GM12872 (cell line): ENCODE measurements around the gene SNAPC5.

Experiments used
- CTCF ChIP-seq: IDR thresholded peaks from 3 replicates; pipeline ENCODE4 v1.5.1; 2011; ENCODE audit warnings: low read depth, mild to moderate bottlenecking, low read length, moderate library complexity; ENCODE audit not compliant: insufficient read depth

SNAPC5 gene, protein sequence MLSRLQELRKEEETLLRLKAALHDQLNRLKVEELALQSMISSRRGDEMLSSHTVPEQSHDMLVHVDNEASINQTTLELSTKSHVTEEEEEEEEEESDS

GRCh38 chr15:66497502-66498455 lies at the start of gene SNAPC5:
Gene SNAPC5, minus strand, starts transcription at chr15:66497762. Its CDS starts 31 bp downstream, at chr15:66497731.
- peak; percentile 92 for TF ChIP-seq CTCF

DNA sequence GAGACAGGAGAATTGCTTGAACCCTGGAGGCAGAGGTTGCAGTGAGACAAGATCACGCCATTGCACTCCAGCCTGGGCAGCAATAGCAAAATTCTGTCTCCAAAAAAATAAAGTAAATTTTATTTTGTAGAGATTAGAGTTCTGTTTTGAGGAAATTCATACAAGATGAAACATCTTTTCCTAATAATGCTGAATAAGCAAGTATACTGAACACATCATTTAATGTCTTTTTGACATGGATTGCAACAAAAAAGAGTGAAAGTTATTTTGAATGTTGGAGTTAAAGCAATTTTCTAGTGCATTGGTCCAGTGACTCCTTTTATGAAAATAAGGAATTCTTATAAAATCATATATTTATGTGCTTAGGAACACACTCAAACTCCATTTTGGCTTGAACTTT lies 47.7 kb upstream of the SNAPC5 start:
- no peak for TF ChIP-seq CTCF

- TF ChIP-seq CTCF, result no peak
Measured at GRCh38 chr15:66542896-66543295, 45.3 kb upstream of the SNAPC5 start.

- no peak for TF ChIP-seq CTCF
Measured at GRCh38 chr15:66535056-66535455, 37.5 kb upstream of the SNAPC5 start.

DNA sequence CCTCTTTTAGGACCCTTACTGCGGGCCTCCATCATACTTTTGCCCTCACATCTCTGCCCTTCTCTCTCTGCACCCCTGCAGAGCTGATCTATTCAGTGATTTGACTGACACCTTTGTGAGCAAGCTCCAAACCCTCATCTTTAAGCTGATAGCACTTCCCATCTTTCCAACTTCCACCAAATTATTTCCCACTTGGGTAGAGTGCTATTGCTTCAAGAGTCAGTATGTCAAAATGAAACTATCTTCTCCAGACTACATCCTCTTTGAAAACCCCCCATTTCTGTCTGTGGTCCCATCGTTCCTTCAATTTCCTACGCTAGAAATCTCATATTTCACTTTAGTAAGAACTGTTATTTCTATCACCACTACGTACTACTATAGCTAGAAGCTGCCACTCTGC lies 27.3 kb upstream of the SNAPC5 start:
- no peak for TF ChIP-seq CTCF

DNA sequence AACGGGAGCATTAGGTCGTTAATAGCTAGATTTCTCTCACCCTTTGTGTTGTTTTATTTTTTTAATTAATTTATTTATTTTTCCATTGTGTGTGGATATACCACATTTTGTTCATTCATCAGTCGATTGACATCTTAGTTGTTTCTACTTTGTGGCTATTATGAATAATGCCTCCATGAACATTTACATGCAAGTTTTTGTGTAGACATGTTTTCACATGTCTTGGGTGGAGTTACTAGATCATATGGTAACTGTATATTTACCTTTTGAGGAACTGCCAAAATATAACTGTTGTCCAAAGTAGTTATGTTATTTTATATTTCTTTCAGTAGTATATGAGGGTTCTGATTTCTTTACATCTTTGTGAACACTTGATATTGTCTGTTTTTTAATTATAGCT lies 26.4 kb upstream of the SNAPC5 start:
- no peak for TF ChIP-seq CTCF

GRCh38 chr15:66515901-66516322 lies 18.4 kb upstream of the SNAPC5 start:
- no peak for TF ChIP-seq CTCF
